ENCODE results near the gene MYO7A.

DNA sequence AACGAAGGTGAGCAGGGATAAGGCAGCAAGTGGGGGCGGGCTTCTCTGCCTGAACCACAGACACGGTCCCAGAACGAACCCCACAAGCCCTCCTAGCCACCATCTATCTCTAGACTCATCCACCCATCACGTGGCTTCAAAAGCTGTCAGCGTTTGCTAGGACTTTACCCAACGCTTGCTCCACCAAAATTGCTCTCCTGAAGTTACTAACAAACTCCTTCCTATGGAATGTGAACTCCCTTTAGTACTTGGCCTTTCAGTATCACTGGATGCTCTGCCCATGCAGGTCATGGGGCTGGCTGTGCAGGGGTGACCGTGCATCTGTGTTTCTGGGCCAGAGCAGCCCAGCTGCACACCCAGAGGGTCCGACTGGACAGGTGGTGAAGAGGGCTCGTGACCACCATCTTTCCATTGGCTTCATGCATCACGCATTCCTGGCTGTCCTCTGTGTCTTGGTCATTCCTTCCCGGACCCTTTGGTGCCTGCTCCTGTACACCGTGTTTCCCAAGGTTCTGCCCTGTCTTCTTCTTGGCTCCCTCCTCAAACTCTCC is 85.1 kb downstream of the MYO7A start:
- TF ChIP-seq, protein P1, sequence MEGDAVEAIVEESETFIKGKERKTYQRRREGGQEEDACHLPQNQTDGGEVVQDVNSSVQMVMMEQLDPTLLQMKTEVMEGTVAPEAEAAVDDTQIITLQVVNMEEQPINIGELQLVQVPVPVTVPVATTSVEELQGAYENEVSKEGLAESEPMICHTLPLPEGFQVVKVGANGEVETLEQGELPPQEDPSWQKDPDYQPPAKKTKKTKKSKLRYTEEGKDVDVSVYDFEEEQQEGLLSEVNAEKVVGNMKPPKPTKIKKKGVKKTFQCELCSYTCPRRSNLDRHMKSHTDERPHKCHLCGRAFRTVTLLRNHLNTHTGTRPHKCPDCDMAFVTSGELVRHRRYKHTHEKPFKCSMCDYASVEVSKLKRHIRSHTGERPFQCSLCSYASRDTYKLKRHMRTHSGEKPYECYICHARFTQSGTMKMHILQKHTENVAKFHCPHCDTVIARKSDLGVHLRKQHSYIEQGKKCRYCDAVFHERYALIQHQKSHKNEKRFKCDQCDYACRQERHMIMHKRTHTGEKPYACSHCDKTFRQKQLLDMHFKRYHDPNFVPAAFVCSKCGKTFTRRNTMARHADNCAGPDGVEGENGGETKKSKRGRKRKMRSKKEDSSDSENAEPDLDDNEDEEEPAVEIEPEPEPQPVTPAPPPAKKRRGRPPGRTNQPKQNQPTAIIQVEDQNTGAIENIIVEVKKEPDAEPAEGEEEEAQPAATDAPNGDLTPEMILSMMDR (IDR thresholded peaks at IDR 0.05; ENCODE audit: low read depth, low read length, poor library complexity, severe bottlenecking): no peak
- no peak for TF ChIP-seq EZH2phosphoT487 (IDR thresholded peaks at IDR 0.05; ENCODE audit: borderline replicate concordance, low read length)
